LNCAP (cell line): ENCODE measurements around the gene TP73.

Experiments
- TF ChIP-seq, protein P1 (sequence below): fragments of 450-650 bp; IDR thresholded peaks from 2 replicates; pipeline ENCODE4 v1.5.1; 2017; ENCODE audit warnings: mild to moderate bottlenecking

The TP73 gene

DNA sequence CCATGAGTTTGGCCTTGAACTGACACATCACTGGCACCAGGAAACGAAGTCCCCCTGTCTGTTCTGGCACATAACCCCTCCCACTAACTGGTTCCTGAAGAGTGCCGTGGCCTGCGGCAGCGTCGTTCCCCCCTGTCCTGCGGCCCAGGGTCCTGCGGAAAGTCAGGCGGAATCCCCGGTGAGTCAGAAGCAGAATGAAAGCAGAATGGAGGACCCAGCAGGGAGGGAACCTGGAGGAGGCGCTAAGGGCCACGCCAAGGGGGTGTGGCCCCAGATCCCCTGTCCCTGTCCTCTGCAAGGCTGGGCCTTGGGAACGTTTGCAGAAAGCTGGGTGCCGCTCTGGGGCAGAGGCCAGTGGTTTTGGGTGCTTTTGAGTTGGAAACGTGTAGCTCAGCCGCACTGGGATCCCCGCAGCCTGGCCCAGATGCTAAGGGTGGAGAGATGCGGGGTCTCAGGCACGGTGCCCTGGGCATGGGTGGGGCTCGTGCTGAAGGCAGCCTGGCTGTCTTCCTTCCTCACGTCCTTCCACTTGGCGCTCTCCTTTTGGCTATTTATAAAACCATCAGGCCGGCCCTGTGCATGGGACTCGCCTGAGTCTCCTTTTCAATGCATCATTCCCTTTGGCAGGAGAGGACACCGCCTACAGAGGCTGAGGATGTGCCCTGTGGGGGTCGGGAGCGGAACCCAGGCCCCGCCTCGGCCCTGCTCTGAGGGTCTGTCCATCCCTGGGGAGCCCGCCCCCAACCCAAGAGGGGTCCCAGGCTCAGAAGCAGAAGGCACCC lies 36.2 kb downstream of the TP73 start:
- TF ChIP-seq, protein P1, sequence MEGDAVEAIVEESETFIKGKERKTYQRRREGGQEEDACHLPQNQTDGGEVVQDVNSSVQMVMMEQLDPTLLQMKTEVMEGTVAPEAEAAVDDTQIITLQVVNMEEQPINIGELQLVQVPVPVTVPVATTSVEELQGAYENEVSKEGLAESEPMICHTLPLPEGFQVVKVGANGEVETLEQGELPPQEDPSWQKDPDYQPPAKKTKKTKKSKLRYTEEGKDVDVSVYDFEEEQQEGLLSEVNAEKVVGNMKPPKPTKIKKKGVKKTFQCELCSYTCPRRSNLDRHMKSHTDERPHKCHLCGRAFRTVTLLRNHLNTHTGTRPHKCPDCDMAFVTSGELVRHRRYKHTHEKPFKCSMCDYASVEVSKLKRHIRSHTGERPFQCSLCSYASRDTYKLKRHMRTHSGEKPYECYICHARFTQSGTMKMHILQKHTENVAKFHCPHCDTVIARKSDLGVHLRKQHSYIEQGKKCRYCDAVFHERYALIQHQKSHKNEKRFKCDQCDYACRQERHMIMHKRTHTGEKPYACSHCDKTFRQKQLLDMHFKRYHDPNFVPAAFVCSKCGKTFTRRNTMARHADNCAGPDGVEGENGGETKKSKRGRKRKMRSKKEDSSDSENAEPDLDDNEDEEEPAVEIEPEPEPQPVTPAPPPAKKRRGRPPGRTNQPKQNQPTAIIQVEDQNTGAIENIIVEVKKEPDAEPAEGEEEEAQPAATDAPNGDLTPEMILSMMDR: no peak

DNA sequence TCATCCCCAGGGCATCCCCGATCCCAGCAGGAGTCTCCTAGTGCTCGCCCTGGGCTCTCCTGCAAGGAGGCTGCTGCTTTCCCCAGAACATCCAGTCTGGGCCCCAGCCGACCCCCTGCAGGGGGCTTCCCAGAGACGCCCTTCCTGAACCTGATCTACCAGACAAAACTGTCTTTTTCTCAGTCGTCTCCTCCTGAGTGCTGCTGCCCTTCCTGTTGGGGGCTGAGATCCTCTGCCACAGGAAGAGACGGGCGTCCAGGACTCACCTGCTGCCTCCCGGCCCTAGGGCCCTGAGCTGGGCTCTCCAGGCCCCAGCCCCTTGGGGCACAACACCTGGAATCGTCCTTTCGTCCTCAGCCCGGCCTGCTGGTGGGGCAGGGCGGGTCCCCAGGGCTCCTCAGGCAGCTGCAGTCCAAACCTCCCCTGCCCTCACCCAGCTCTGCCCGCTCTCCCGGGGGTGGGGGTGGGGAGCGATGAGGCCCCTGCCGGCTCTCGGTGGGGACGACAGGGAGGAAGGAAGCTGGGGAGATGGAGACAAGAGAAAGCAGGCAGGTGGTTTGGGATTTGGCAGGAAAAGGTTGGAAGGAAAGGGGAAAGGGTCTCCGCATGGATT lies 36.9 kb downstream of the TP73 start:
- TF ChIP-seq, protein P1: no peak

DNA sequence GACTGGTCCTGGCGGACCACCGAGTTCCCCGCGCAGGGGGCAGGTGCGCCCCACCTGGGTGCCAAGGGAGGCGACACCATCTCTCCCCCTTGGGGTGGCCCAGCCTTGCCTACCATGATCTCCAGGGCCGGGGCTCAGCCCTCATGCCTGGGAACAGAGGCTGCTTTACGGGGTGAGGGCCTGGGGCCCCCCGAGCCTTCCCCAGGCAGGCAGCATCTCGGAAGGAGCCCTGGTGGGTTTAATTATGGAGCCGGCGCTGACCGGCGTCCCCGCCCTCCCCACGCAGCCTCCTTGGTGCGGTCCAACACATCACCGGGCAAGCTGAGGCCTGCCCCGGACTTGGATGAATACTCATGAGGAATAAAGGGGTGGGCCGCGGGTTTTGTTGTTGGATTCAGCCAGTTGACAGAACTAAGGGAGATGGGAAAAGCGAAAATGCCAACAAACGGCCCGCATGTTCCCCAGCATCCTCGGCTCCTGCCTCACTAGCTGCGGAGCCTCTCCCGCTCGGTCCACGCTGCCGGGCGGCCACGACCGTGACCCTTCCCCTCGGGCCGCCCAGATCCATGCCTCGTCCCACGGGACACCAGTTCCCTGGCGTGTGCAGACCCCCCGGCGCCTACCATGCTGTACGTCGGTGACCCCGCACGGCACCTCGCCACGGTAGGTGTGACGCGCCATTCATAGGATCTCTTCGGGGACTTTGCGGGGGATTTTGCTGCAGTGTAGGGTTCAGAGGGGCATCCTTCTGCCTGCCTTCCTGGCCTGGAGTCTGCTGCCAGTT lies 38.2 kb downstream of the TP73 start:
- TF ChIP-seq, protein P1: no peak

DNA sequence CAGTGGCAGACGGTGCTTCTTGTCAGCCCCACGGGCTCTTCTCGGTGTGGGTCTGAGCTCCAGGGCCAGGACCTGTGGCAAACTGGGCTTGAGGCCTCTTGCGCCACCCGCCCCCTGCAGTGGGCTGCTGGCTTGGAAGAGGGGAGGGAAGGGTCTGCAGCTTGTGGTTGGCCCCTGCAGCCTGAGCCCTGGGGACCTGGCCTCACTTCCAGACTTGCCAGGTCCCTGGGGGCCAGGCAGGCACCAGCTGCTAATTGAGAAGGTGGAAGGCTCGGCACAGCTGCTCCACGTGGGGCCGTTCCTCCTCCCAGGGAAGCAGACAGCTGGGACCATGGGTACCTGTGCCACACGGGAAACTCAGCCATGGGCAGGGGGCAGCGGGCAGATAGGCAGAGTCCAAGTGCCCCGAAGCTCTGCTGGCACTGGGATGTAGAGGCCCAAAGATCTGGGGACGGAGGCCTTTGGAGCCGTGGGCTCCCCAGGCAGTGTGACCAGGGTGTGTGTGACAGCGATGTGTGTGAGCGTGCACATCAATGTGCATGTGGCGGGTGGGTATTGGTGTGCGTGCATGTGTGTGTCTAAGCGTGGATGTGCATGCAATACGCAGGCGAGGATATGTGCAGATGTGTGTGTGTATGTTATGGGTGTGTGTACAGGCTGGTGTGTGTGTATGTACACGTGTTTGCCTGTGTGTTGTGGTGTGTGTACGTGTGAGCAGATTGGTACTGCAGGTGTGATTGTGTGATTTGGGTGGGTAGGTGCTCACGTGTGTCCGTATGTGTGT lies 39.3 kb downstream of the TP73 start:
- TF ChIP-seq, protein P1: no peak

DNA sequence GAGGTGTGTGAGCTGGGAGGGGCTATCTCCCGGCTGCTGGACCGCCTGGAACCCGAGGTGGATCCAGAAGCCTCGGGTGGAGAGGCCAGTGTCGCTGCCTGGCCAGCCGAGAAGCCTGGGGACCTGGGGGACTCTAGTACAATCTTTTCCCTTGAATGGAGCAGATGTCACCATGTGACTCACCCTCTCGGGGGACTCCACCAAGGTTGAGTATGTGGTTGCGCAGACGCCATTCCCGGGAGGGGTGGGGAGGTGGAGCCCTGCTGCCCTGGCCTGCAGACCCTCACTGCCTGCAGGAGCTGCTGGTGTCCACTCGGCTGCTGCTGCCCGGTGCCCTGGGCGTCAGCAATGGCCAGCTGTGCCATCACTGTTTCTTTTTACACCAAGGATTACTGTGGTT lies 40.3 kb downstream of the TP73 start:
- TF ChIP-seq, protein P1: no peak

DNA sequence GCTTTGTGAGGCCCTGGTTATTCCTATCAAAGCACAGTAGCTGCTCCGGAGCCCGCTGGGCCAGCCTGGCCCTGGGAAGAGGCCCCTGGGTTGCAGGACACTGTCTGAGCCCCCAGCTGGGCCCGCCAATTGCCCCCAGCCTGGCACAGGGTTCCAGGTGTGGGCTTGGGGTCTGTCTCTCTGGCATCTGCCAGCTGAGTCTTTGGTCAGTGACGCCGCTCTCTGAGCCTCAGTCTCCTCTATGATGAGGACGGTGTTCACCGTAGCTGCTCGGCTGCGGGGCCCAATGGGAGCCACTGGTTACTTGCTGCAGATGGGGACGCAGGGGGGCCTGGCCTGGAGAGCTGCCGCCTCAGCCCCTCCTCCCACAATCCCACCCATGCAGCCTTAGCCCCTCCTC lies 41.0 kb downstream of the TP73 start:
- TF ChIP-seq, protein P1: no peak
